Midbrain (tissue), 1 donor: ENCODE results near the gene DSCAML1.
"Not testable (repeated sequence)": the region's sequence is repeated elsewhere in the genome, so short reads cannot be mapped to it uniquely, and the experiment has no call there.

Source experiments
- DNase-seq: peaks from one replicate; lab custom pipeline; 2025; lab: John Stamatoyannopoulos, UW

DSCAML1 gene

GRCh38 chr11:117819096-117820040 is 22.4 kb upstream of the DSCAML1 start:
- DNase-seq, result peak; percentile 45

GRCh38 chr11:117818041-117818873 is 21.2 kb upstream of the DSCAML1 start:
- no peak for DNase-seq

GRCh38 chr11:117817368-117818040 is 20.5 kb upstream of the DSCAML1 start:
- DNase-seq, result peak; percentile 85

GRCh38 chr11:117816846-117817367 is 19.9 kb upstream of the DSCAML1 start:
- DNase-seq, result no peak

- no peak for DNase-seq
These were observed 19.2 kb upstream of the DSCAML1 start for GRCh38 chr11:117816151-117816741.

GRCh38 chr11:117815262-117815803 is 18.3 kb upstream of the DSCAML1 start:
- DNase-seq, result peak; percentile 31

- no peak for DNase-seq
These were observed 17.8 kb upstream of the DSCAML1 start for GRCh38 chr11:117814766-117815261.

GRCh38 chr11:117814204-117814765 is 17.3 kb upstream of the DSCAML1 start:
- no peak for DNase-seq

GRCh38 chr11:117810056-117810451 is 13.0 kb upstream of the DSCAML1 start:
- DNase-seq, result not testable (repeated sequence)

- DNase-seq, result peak; percentile 81
These were observed 12.4 kb upstream of the DSCAML1 start for GRCh38 chr11:117809236-117810055.

GRCh38 chr11:117808784-117809183 is 11.8 kb upstream of the DSCAML1 start:
- DNase-seq, result no peak

- DNase-seq, result peak; percentile 74
These were observed 10.7 kb upstream of the DSCAML1 start for GRCh38 chr11:117807482-117808327.

- DNase-seq, result no peak
These were observed 9.8 kb upstream of the DSCAML1 start for GRCh38 chr11:117806846-117807245.

- no peak for DNase-seq
These were observed 8.0 kb upstream of the DSCAML1 start for GRCh38 chr11:117805045-117805444.

GRCh38 chr11:117803896-117804295 is 6.9 kb upstream of the DSCAML1 start:
- DNase-seq, result no peak

- no peak for DNase-seq
These were observed 2.6 kb upstream of the DSCAML1 start for GRCh38 chr11:117799634-117800033.

- DNase-seq, result no peak
These were observed 552 bp downstream of the DSCAML1 start for GRCh38 chr11:117796456-117796871.

GRCh38 chr11:117795638-117796455 is 1.2 kb downstream of the DSCAML1 start:
- DNase-seq, result no peak
